Omental fat pad (tissue), 4 donors: ENCODE measurements around the gene CEBPB. TPM values are rescaled to one million over a fixed set of nuclear protein-coding genes. Genes with fewer than 3 reads are reported as not detected.
A peak's percentile ranks its signal among the peaks of the same experiment; 100 is the strongest.

Source experiments
- ATAC-seq: fragments of 150-250 bp; one replicate; pipeline ENCODE4 v1.9.1; 2016; ENCODE audit warnings: mild to moderate bottlenecking, moderate library complexity; ENCODE audit not compliant: low FRiP score
- DNase-seq: peaks from one replicate; pipeline ENCODE4 v3.0.0-alpha.2; 2019; ENCODE audit warnings: low spot score
- total RNA-seq, 4 donors: library from RNA; depleted of rRNA; stranded (reverse); fragments of >200 nt; gene quantifications; one replicate each; pipeline ENCODE4 v1.1.0, GENCODE V29; 2016
- TF ChIP-seq, protein P1 (sequence below), 3 donors: fragments of 450-650 bp; IDR thresholded peaks; one replicate each; pipeline ENCODE4 v1.5.1; 2016 to 2017; ENCODE audit warnings: antibody characterized with exemption in 3 of 3, mild to moderate bottlenecking in 3 of 3, moderate library complexity in 2 of 3

Gene CEBPB
- total RNA-seq, 4 donors from 2014 or later = 158 to 345 (median 227) TPM

DNA sequence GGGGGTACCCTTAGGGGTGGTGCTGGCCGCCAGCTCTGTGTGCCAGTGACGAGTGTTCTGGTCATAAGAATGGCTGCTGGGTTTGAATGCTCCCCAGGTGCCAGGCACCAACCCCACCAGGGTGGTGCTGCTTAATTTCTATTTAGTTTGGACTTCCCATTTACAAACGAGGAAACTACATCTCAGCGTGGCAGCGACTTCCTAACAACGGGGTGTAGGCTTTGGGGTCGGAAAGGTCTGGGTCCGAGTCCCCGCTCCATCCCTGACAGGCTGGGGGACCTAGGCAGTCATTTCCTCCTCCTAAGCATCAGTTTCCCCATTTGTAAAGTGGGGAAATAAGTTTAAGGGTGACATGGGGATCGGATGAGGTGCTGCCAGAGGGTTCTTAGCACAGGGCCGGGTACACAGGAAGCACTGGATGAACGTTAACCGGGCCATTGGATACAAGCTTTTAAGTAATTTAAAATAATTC lies 30.3 kb downstream of the CEBPB start:
- no peak for ATAC-seq
- TF ChIP-seq, protein P1, sequence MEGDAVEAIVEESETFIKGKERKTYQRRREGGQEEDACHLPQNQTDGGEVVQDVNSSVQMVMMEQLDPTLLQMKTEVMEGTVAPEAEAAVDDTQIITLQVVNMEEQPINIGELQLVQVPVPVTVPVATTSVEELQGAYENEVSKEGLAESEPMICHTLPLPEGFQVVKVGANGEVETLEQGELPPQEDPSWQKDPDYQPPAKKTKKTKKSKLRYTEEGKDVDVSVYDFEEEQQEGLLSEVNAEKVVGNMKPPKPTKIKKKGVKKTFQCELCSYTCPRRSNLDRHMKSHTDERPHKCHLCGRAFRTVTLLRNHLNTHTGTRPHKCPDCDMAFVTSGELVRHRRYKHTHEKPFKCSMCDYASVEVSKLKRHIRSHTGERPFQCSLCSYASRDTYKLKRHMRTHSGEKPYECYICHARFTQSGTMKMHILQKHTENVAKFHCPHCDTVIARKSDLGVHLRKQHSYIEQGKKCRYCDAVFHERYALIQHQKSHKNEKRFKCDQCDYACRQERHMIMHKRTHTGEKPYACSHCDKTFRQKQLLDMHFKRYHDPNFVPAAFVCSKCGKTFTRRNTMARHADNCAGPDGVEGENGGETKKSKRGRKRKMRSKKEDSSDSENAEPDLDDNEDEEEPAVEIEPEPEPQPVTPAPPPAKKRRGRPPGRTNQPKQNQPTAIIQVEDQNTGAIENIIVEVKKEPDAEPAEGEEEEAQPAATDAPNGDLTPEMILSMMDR (IDR thresholded peaks at IDR 0.05) = no peak
- DNase-seq = no peak

DNA sequence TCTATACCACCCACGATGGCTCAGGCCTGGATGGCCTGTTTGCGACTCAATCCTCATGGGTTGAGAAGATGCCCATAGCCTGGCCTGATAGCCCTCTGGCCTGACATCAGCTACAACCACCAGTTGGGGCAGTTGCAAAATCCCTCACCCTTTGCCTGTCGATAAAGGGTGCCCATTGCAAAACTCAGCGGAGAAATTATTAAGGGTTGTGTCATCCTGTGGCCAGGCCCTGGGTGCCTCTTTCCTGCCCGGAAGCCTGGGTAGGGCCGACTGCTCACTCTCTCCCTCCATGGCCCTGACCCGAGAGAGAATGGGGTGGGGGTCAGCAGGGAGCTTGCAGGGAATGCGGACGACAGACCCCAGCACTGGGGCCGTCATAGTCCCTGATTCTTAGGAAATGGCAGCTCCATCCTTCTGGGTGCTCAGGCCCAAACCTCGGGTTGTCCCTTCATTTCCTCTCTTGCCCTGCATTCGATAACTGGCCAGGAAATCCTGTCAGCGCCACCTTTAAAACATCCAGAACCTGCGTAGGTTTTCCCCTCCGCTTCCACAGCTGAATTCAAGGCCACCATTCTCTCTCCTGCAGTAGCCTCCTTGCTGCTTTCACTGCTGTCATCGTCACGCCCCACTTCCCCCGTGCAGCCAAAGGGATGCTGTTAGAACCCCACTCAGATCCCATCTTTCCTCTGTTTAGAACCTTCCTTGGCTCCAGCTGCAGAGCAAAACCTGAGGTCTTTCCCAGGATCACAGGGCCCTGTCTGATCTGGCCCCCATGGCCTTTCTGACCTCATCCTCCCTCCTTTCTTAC lies 31.1 kb downstream of the CEBPB start:
- DNase-seq (no peak), ATAC-seq (peak; percentile 7)
- TF ChIP-seq, protein P1 (IDR thresholded peaks at IDR 0.05) = no peak

DNA sequence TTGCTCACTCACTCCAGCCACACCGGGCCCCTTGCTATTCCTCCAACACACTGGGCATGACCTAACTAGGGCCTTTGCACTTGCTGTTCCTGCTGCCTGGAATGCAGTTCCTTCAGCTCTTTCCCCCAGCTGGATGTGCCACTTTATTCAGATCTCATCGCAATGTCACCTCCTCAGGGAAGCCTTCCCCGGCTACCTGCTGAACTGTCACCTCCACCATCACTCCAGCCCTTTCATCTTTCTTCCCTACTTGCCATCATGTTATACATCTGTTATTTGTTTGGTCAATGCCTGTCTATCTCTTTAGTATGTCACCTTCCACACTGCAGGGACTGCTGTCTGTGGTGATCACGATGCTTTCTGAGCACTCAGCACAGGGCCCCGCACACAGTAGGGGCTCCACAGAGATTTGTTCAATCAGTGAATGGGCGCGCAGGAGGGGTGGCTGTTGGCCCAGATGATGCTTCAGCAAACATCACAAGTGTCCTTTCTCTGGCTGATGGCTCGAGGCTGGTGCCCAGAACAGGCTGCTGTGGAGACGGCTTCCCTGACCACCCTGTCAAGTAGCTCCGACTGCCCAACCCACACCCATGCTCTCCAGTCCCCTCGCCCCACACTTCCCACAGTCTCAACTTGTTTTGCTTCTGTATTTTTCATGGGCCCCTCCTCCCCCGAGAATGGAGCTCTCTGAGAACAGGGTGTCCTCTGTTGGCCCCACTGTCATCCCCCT lies 31.8 kb downstream of the CEBPB start:
- TF ChIP-seq, protein P1 (IDR thresholded peaks at IDR 0.05) = no peak
- DNase-seq = no peak
- ATAC-seq = no peak

DNA sequence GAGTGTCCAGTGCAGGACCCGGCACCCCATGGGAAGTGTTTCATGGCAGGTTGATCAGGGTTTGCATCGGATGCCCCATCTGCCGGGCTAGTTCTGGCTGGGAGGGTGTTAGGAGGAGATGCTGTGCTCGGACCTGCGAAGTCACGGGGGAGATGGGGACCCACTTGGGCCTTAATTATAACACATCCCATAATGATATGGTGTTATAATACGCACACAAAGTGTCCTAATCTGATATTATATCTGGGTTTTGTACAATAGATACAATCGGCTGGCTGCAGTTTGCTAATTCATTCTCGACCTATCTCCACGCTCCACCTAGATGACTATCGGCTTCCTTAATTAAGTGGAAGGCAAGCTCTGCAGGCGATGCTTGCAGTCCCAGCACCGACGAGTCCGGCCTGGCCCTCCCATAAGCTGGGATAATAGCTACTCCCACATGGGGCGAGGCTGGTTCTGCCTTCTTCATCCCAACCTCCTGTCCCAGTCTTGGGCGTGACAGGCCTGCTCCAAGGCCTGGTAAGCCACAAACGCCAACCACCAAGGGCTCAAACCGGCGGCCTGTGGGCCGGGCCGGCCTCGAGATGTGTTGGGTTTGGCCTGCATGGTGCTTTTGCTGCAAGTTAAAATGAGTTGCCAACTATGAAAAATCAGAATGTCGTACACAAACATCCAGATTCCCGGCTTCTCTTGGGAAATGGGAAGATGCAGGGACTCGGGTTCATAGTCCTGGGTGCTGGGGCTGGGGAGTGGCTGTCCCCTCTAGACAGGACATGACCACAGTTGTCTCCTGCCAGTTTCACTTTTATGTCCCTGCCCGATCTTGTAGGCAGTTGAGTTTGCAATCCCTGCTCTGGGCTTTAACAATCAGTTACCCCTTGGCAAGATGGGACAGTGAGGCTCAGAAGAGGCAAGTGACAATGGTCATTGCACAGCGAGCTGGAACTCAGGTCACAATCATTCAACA lies 32.7 kb downstream of the CEBPB start:
- ATAC-seq = no peak
- TF ChIP-seq, protein P1 (IDR thresholded peaks at IDR 0.05) = no peak
- DNase-seq = no peak

DNA sequence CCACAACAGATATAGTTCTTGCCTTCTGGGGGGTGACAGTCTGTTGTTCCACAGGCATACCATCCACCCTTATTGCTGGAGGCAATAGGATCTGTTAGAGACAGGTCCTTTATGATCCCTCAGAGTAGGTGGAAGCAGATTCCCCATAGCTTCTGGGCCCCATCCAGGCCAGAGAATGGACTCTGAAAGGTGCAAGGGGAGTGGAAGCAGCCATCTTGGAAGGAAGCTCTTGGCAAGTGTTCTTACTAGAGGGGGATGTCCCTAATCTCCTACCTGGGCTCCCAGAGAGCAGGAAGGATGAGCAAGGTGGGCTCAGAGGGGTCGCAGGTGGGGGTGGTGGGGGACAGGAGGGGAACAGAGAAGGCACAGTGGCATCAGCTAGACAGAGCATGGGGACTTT lies 33.4 kb downstream of the CEBPB start:
- TF ChIP-seq, protein P1 (IDR thresholded peaks at IDR 0.05) = no peak
- no peak for DNase-seq
- no peak for ATAC-seq

DNA sequence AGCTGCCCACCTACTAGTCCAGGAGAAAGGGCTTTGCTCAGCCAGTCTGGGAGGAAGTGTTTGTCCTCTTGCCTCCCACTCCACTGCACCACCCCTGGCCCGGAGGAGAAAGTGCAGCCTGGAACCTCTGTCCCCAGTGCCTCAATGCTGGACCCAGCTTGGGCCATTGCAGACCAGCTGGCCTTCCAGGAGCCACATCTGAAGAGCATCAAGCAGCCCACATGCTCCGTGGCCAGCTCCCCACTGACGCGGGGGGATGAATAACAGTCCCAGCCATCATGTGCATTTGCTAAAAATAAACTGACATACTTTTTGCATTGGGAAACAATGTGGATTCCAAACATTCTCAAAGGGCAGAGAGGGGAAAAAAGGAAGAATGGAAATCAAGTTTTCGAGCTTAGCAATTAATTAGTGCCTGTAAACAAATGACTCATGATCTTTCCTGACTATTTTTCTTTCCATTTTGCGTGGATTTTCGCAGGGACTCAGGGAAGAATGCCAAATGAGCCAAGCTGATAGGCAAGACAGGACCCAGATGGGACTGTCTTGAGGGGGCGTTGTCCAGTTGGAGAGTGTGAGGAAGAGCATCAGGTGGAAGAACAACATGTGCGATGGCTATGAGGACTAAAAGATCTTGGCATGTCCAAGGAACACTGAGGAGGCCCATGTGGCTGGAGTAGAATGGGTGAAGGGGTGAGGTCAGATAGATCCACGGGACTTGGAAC lies 34.1 kb downstream of the CEBPB start:
- ATAC-seq (peak; percentile 71), DNase-seq (no peak)
- TF ChIP-seq, protein P1 (IDR thresholded peaks at IDR 0.05) = no peak
